Measurements from ENCODE around the gene EGLN1. TPM values are rescaled to one million over a fixed set of nuclear protein-coding genes. Genes with fewer than 3 reads are reported as not detected.

Gene EGLN1
- total RNA-seq, 1 experiment from 2014 or later: 29.0 TPM

DNA sequence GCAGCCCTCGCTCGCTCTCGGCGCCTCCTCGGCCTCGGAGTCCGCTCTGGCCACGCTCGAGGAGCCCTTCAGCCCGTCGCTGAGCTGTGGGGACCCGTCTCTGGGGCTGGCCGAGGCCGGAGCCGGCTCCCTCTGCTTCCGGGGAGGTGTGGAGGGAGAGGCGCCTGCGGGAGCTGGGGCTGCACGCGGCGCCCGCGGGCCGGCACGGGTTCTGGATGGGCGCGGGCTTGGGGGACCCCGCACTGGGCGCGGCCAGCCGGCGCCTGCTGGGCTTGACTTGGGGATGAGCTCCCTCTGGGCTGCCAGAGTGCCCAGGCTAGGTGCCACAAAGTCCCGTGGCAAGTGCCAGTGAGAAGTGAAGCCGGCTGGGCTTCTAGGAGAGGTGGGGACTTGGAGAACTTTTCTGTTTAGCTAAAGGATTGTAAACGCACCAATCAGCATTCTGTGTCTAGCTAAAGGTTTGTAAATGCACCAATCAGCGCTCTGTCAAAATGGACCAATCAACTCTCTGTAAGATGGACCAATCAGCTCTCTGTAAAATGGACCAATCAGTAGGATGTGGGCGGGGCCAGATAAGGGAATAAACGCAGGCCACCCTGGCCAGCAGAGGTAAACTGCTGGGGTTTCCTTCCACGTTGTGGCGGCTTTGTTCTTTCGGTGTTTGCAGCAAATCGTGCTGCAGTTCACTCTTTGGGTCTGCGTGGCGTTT lies 104.6 kb downstream of the EGLN1 start:
- CTCF ChIA-PET: no interaction called here
- TF ChIP-seq SIN3A (IDR thresholded peaks at IDR 0.05; ENCODE audit: borderline replicate concordance, insufficient read depth, low read depth, low read length) (no peak), TCF7L2 (IDR thresholded peaks at IDR 0.05; ENCODE audit: low read depth, low read length) (no peak), POLR2AphosphoS5 (IDR thresholded peaks at IDR 0.05; ENCODE audit: low read depth, low read length) (no peak)
- TF ChIP-seq, protein P1, sequence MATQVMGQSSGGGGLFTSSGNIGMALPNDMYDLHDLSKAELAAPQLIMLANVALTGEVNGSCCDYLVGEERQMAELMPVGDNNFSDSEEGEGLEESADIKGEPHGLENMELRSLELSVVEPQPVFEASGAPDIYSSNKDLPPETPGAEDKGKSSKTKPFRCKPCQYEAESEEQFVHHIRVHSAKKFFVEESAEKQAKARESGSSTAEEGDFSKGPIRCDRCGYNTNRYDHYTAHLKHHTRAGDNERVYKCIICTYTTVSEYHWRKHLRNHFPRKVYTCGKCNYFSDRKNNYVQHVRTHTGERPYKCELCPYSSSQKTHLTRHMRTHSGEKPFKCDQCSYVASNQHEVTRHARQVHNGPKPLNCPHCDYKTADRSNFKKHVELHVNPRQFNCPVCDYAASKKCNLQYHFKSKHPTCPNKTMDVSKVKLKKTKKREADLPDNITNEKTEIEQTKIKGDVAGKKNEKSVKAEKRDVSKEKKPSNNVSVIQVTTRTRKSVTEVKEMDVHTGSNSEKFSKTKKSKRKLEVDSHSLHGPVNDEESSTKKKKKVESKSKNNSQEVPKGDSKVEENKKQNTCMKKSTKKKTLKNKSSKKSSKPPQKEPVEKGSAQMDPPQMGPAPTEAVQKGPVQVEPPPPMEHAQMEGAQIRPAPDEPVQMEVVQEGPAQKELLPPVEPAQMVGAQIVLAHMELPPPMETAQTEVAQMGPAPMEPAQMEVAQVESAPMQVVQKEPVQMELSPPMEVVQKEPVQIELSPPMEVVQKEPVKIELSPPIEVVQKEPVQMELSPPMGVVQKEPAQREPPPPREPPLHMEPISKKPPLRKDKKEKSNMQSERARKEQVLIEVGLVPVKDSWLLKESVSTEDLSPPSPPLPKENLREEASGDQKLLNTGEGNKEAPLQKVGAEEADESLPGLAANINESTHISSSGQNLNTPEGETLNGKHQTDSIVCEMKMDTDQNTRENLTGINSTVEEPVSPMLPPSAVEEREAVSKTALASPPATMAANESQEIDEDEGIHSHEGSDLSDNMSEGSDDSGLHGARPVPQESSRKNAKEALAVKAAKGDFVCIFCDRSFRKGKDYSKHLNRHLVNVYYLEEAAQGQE (IDR thresholded peaks at IDR 0.05; ENCODE audit: insufficient read depth in 1 of 2, low read depth in 2 of 2, low read length in 1 of 2): no peak
- TF ChIP-seq, protein P2, sequence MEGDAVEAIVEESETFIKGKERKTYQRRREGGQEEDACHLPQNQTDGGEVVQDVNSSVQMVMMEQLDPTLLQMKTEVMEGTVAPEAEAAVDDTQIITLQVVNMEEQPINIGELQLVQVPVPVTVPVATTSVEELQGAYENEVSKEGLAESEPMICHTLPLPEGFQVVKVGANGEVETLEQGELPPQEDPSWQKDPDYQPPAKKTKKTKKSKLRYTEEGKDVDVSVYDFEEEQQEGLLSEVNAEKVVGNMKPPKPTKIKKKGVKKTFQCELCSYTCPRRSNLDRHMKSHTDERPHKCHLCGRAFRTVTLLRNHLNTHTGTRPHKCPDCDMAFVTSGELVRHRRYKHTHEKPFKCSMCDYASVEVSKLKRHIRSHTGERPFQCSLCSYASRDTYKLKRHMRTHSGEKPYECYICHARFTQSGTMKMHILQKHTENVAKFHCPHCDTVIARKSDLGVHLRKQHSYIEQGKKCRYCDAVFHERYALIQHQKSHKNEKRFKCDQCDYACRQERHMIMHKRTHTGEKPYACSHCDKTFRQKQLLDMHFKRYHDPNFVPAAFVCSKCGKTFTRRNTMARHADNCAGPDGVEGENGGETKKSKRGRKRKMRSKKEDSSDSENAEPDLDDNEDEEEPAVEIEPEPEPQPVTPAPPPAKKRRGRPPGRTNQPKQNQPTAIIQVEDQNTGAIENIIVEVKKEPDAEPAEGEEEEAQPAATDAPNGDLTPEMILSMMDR (IDR thresholded peaks at IDR 0.05): no peak

DNA sequence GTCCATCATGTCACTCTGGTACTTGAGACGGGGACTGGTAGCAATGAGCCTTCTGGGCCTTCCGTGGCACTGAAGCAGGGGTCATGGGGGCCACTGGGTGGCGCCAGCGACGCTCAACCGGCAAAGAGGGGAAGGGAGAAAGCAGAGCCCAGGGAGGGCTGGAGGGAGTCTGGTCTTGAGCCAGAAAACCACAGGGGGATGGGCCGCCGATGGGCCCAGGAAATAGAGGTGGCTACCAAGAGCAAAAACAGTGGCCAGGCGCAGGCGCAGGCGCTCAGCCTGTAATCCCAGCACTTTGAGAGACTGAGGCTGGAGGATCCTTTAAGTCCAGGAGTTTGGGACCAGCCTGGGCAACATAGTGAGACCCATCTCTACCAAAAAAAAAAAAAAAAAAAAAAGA lies 106.2 kb downstream of the EGLN1 start:
- DNase-seq (ENCODE audit: low read depth, low spot score): peak; percentile 18
- no peaks in the 10 kb centered on the region for H3K36me3 ChIP-seq (ENCODE audit: control insufficient read depth, insufficient read depth, low read length)
- no peaks in the 10 kb centered on the region for H3K4me1 ChIP-seq (ENCODE audit: control insufficient read depth, insufficient read depth, low read length)
- H3K4me3 ChIP-seq (ENCODE audit: low read depth in 2 of 2, low read length in 2 of 2): no peak overlapping the region
- H3K27ac ChIP-seq (ENCODE audit: low read length): no peak overlapping the region
- POLR2A ChIA-PET: interaction anchor here (0.6 kb wide), 1 partner anchor 482 kb away, joined by 10 read pairs; no protein-coding TSS in a partner anchor
- no peak for TF ChIP-seq SIN3A (IDR thresholded peaks at IDR 0.05; ENCODE audit: borderline replicate concordance, insufficient read depth, low read depth, low read length)
- TF ChIP-seq, protein P2 (IDR thresholded peaks at IDR 0.05): peak; percentile 81
- TF ChIP-seq TCF7L2 (IDR thresholded peaks at IDR 0.05; ENCODE audit: low read depth, low read length): no peak
- H3K27me3 ChIP-seq (ENCODE audit: control insufficient read depth, insufficient read depth, low read length): no peaks in the 10 kb centered on the region
- H3K9me3 ChIP-seq (ENCODE audit: control insufficient read depth, insufficient read depth, low read depth, low read length): no peaks in the 10 kb centered on the region
- in situ Hi-C loops (cut with HindIII; ENCODE audit: low pct_unique_long_range_greater_than_20kb, low sequenced_read_pairs) (no loop called here), intact Hi-C loops (cut with micrococcal nuclease; ENCODE audit: unreplicated experiment) (no loop called here)
- BruUV-seq (replicated peaks): no TSS peak
- peak; percentile 85 for ATAC-seq
- CTCF ChIA-PET: interaction anchor here (0.6 kb wide), 1 partner anchor 42 kb away, joined by 5 read pairs; no protein-coding TSS in a partner anchor

More for the DNA sequence above, 104.6 kb downstream of the EGLN1 start:
- Histone ChIP-seq H3K27me3 (ENCODE audit: control insufficient read depth, insufficient read depth, low read length) (no peaks in the 10 kb centered on the region), H3K4me1 (ENCODE audit: control insufficient read depth, insufficient read depth, low read length) (no peaks in the 10 kb centered on the region), H3K36me3 (ENCODE audit: control insufficient read depth, insufficient read depth, low read length) (no peaks in the 10 kb centered on the region), H3K4me3 (ENCODE audit: low read depth in 2 of 2, low read length in 2 of 2) (no peak overlapping the region), H3K27ac (ENCODE audit: low read length) (no peak overlapping the region), H3K9me3 (ENCODE audit: control insufficient read depth, insufficient read depth, low read depth, low read length) (no peaks in the 10 kb centered on the region)
- POLR2A ChIA-PET: no interaction called here
- in situ Hi-C loops (cut with HindIII; ENCODE audit: low pct_unique_long_range_greater_than_20kb, low sequenced_read_pairs) (no loop called here), intact Hi-C loops (cut with micrococcal nuclease; ENCODE audit: unreplicated experiment) (no loop called here)
- BruUV-seq (replicated peaks): no TSS peak
- DNase-seq (ENCODE audit: low read depth, low spot score) (no peak), ATAC-seq (no peak)

Other genes starting within 250 kb of the EGLN1 start
- 42.5 TPM for gene GNPAT, start 181.1 kb downstream of the EGLN1 start, total RNA-seq (2021; ENCODE audit: unreplicated experiment)
- 14.0 TPM for gene EXOC8, start 84.4 kb downstream of the EGLN1 start, total RNA-seq (2021; ENCODE audit: unreplicated experiment)
- gene SPRTN, start 84.0 kb downstream of the EGLN1 start, total RNA-seq (2021; ENCODE audit: unreplicated experiment): 20.0 TPM
- gene TSNAX, start 106.4 kb upstream of the EGLN1 start, total RNA-seq (2021; ENCODE audit: unreplicated experiment): 40.0 TPM
- gene DISC1, start 204.5 kb upstream of the EGLN1 start, total RNA-seq (2021; ENCODE audit: unreplicated experiment): 0.36 TPM